HG03097 (cell line): ENCODE measurements around the gene ALDH4A1.
"Not testable (repeated sequence)": the region's sequence is repeated elsewhere in the genome, so short reads cannot be mapped to it uniquely, and the experiment has no call there.

Experiments
- ATAC-seq: cut with Tn5 transposase; IDR thresholded peaks from one replicate; pipeline ENCODE4 v1.9.1; 2021; ENCODE audit not compliant: unreplicated experiment, low FRiP score

The ALDH4A1 gene

DNA sequence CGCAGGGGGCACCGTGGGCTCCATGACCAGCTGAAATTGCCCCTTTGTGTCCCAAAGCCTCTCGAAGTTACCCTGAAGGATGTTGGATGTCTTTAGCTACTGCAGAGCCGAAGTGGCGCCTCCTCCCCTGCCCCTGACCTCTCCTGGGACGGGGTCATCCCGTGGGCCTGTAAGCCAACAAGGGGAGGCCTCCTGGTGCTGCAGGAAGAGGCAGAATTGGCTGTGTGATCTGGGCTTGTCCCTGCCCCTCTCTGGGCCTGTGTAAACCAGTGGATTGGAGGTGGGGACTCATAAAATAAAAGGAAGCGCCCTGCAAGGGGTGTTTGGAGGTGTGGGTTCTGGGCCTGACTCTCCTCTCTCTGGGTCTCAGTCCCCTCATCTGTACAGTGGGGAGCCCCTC, 40.8 kb downstream of the ALDH4A1 start:
- no peak for ATAC-seq

DNA sequence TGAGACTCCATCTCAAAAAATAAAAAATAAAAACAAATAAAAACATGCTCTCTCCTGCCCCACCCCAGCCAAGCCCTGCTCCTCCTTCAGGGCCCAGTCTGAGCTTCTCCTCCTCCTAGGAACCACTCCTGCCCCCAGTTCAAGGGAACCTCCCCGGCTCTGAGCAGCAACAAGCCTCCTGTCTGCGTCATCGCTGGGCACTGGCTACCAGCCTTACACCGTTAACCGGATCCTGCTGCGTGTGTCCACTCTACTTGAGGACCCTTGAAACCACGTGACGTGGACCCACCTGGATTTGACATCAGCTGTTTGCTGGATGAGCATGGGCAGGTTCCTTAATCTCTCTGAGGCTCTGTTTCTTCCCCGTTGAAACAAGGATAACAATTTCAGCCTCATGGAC, 41.3 kb downstream of the ALDH4A1 start:
- ATAC-seq: no peak

DNA sequence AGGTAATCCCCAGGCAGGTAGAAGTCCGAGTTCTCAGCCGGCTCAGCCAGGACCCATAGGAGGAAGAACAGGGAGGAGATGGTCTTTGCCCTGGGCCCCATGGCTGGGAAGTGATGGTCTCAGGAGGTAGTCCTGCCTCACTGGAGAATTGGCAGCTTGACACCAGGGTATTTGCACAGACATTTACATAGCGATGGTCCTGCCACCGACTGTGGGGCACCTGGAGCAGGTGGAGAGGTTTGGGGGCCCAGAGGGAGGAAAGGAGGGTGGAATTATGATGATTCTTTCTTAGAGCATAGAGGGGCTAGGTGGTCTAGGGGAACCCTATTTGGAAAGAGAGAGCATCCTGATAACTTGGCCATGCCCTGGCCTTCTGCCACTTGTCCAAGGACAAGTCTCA, 42.8 kb downstream of the ALDH4A1 start, which contains the start of gene TAS1R2:
TSS of gene TAS1R2 (minus strand) at position 101 of the 400 bp plus-strand sequence. CDS start at position 101, 0 bp downstream.
- no peak for ATAC-seq

DNA sequence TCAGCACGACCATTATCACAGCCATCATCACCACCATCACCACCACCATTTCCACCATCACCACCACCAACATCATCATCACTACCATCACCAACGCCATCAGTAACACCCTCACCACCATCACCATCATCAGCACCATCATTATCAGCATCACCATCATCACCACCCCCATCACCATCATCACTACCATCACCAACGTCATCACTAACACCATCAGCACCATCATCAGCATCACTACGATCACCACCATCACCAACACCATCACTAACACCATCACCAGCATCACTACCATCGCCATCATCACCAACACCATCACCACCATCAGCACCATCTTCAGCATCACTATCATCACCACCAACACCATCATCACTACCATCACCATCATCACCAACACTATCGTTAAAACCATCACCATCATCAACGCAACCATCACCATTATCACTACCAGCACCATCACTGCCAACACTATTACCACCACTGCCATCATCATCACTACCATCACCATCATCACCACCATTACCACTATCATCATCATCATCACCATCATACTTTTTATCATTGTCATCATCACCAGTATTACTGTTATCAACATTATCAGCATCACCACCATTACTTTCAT, 44.2 kb downstream of the ALDH4A1 start:
- no peak for ATAC-seq

DNA sequence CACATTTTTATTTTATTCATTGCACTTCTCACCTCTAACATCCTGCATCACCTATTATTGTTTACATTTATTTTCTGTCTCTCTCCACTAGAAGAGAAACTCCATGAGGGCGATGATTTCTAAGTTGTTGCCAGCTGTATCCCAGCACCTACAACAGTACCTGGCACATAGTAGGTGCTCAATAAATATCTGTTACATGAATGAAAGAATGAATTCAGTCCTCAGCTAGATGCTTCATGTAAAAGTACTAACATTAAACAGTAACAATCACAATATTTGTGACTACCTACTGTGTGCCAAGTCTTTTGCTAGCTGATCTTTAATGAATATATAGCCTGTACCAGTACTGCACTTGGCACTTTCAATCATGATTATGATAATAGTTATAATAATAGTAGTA, 45.9 kb downstream of the ALDH4A1 start:
- ATAC-seq: no peak

DNA sequence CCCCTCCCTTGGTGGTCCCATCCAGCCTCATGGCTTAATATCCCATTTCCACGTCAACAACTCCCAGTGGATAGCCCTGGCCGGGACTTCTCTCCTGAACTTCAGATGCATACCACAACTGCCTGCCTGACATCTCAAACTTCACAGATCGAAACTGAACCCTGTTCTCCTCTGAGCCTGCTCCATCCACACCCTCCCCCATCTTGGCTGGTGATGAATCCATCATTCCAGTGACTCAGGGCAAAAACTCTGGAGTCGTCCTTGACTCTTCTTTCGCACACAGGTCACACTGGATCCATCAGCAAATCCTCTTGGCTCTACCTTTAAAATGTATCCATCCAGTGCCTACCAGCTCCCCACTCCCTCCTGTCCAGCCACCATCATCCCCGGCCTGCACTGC, 46.8 kb downstream of the ALDH4A1 start:
- ATAC-seq: no peak

DNA sequence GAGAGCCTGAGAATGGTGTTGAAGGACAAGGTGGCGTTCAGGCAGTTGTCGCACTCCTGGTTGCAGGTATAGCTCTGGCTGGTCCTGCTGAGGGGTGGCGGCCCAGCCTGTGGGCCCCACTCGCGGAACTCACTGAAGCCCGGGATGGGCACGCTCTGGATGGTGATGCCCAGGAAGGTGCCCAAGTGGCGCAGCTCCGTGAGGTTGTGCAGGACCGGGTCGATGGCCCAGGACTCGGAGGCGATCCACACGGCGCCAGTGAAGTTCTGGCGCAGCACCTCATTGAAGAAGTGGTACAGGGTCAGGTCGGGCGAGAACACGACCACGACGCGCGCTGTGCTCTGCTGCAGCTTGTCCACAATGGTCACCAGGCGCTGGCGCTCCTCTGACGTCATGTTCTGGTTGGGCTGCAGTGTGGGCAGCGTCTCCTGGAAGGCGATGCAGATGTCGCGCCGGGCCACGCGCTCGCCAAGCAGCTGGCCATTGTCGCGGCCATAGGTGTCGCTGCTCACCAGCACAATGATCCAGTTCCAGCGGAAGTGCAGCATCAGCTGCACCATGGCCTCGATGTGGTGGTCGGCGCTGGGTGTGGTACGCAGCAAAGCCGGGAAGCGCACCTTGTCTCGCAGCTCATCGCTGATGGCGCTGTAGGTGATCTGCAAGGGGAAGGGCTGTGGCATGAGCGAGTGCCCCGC, 47.9 kb downstream of the ALDH4A1 start:
- no peak for ATAC-seq

DNA sequence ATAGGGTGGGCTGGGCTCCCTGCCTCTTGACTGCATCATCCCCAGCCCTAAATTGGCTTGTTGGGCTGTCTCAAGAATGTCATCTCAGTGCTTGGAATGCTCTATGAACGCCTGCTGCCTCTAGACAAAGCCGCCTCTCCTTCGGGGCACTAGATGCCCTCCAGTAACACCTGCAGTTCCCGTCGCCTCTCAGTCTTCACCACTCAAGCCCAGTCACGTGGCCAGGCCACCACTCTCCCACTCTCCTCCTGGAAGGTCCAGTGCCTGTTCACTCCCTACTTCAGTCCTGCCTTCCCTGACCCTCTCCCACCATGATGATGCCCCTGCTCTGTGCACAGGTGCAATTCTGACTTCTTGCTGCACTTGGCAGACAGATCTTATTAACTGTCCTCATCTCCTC, 49.9 kb downstream of the ALDH4A1 start:
- no peak for ATAC-seq

DNA sequence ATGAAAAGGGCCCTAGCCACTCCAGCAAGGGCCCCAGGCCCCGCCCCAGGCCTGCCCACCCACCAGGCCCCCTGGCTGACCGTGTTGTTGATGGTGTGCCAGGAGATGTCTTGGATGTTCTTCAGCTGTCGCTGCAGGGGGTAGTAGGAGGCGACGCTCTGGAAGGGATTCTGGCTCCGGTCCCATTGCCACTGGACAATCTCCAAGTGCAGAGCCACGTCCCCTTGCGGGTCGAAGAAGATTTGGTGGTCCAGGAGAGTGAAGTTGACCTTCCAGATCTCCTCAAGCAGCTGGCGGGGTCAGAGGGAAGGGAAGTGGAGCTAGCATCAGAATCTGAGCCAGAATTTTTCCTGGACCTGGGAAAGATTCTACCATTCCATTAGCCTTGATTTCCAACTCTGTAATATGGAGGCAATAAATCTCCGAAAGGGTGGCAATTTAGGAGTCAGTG, 53.1 kb downstream of the ALDH4A1 start:
- ATAC-seq: no peak

DNA sequence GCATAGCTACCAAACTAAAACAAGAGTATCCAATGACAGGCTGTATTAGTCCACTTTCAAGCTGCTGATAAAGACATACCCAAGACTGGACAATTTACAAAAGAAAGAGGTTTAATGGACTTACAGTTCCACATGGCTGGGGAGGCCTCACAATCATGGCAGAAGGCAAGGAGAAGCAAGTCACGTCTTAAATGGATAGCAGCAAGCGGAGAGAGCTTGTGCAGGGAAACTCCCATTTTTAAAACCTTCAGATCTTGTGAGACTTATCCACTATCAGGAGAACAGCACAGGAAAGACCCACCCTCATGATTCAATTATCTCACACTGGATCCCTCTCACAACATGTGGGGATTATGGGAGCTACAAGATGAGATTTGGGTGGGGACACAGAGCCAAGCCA, 54.6 kb downstream of the ALDH4A1 start:
- not testable (repeated sequence) for ATAC-seq

DNA sequence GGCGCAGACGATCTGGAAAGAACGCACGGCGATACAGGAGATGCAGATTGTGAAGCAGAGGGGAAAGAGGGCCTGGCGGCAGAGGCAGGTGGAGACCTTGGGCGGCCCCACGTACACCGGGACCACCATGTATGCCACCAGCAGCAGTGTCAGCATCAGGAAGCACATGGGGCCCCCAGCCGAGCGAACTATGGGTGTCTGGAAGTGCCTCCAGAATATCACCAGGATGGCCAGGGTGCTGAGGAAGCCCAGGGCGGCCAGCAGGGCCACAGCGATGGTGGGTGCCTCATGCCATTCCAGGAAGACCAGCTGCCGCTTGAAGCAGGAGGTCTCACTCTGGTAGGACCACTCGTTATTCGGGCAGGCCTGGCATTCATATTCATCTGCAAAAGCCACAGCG, 62.2 kb downstream of the ALDH4A1 start:
- ATAC-seq: no peak

DNA sequence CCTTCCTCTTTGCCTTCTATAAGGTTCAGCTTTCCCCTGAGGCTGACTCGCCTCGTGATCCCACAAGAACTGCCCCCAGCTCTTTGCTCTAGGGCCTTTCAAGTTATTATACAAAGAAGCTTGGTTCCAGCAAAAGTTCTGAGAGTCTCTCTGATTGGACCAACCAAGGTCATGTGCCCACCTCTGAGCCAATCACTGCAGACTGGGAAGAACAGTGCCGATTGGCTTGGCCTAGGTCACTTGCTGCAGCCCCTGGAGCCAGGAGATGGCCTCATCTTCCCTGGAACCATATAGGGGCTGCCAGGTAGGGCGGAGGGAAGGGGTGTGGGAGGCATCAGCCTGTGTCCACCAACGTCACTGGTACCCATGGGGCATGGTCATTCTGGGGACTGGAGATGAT, 65.7 kb downstream of the ALDH4A1 start:
- ATAC-seq: no peak

DNA sequence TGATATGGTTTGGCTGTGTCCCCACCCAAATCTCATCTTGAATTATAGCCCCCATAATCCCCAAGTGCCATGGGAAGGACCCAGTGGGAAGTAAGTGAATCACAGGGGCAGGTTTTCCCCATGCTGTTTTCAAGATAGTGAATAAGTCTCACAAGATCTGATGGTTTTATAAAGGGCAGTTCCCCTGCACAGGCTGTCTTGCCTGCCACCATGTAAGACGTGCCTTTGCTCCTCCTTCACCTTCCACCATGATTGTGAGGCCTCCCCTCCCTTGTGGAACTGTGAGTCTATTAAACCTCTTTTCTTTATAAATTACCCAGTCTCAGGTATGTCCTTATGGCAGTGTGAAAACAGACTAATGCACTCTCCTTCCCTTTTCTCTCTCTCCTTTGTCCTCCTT, 70.0 kb downstream of the ALDH4A1 start:
- ATAC-seq: not testable (repeated sequence)

DNA sequence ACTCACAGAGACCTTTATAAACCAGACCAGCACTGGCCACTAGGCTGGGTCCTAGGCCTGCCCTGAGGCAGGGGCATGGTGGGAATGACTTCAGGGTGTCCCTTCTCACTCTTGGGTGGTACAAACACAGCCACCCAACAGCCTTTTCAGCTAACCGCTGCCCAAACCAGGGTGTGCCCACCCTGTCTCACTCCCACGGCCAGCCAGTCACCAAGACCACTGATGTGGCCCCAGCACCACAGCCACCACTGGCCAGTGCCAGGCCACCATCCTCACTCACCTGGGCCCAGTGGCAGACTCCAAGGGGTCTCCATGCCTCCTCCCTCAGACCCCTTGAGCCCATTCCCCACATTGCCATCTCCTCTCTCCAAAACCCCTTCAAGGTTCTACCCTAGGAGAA, 70.7 kb downstream of the ALDH4A1 start:
- ATAC-seq: no peak

DNA sequence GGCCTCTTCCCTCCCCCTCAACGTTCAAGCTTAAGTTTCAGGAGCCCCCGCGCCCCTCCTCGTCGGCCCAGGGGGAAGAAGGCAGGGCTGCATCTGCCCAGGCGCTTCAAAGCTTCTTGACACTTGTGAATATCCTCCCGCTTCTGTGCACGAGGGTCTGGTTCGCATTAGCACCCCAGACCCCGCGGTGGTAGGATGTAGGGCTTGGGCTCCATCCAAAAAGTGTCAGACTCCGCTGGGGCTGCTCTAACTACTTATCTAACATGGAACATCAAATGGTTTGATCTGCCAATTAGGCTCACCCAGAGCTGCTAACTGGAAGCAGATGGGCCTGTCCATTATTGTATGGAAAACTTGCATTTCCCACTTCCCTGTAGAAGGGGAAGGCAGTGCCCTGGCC, 71.8 kb downstream of the ALDH4A1 start:
- no peak for ATAC-seq

DNA sequence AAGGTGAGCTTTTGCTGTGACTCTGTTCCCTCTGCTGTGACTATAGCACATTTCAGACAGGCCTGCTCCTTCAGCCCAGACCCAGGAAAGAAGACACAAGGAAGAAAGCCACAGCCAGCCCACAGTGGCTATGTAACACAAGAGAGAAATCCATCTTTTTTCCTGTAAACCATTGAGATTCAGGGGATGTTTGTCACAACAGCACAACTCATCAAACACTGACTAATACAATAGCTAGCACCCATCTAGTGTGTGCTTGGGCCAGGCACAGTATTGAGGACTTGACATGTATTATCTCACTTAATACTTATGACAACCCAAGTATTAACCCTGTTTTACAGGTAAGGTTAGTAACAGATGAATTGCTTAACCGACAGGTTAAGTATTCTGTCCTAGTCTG, 72.7 kb downstream of the ALDH4A1 start:
- no peak for ATAC-seq

DNA sequence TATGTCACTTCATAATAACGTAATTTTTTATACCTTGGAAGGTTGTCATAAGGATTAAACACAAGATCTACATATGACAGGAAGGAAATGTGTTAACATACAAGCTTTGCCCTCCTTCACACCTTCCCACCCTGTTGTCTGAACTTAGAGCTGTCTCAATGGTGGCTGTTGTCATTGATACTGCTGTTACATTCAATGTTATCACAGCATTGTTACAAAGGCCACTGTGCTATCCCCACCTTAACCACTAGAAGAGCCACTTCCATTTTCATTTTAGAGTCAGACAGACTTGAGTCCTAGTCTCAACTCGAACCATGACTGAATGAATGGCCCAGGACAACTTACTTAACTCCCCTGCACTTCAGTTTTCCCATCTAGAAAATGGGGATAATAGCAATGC, 74.1 kb downstream of the ALDH4A1 start:
- no peak for ATAC-seq

DNA sequence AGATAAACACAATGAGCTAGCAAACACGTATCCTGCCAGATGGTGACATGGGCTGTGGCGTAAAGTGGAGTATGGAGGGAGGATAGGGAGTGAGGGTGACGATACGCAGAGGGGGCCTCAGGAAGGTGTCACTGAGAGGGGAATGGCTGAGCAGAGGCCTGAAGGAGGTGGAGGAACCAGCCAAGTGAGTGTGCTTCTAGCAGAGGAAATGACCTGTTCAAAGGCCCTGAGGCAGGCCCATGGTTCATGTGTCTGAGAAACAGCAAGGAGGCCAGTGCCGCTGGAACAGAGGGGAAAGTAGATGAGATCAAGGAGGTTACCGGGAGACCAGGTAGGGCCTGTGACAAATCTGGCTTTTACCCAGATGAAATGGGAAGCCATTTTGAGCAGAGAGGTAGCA, 78.9 kb downstream of the ALDH4A1 start:
- ATAC-seq: no peak
